HG03342 (cell line): Measurements from ENCODE around the gene MGMT.

Experiments used
- ATAC-seq: cut with Tn5 transposase; IDR thresholded peaks from one replicate; pipeline ENCODE4 v1.9.1; 2021; ENCODE audit warnings: mild to moderate bottlenecking, moderate library complexity; ENCODE audit not compliant: unreplicated experiment

The MGMT gene

GRCh38 chr10:129494176-129494575 lies 27.1 kb downstream of the MGMT start:
- ATAC-seq, result no peak

- no peak for ATAC-seq
Observed at GRCh38 chr10:129494740-129495139, 27.7 kb downstream of the MGMT start.

GRCh38 chr10:129495256-129495655 lies 28.2 kb downstream of the MGMT start:
- ATAC-seq, result no peak

DNA sequence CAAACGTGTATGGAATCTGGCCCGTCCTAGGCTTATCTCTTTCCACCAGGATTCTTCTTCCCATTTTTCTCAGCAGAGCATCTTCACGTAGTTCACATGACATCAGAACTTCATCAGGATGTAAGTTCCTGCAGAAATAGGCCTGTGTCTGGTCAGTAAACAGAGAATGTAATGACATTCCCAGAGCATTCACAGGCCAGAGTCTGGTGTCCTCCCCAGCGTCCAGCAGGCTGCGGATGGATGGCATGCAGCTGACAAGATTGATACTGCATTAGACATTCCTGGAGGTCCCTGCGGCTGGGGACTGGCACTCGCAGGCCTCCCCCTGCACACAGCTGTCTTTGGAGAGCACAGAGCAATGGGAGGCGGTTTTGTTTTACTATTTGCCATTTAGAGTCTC lies 28.7 kb downstream of the MGMT start:
- ATAC-seq, result no peak

DNA sequence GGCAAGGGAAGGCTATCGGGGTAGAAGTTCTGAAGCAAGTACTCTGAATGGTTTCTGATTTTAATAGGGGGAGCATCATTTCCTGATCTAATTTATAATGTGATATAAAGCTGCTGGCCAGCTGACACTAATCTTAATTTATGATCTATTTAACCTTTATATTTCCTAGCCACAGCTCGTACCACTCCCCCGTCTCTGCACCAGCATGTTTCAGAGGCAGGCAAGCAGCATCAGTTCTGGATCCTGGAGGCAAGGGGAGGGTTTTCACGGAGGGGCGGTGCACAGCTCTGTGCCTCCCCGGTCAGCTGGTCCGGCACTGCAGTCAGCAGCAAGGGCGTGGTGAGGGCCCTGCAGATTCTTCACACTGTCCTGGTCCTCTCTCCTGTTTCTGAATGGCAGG lies 30.0 kb downstream of the MGMT start:
- ATAC-seq, result no peak

DNA sequence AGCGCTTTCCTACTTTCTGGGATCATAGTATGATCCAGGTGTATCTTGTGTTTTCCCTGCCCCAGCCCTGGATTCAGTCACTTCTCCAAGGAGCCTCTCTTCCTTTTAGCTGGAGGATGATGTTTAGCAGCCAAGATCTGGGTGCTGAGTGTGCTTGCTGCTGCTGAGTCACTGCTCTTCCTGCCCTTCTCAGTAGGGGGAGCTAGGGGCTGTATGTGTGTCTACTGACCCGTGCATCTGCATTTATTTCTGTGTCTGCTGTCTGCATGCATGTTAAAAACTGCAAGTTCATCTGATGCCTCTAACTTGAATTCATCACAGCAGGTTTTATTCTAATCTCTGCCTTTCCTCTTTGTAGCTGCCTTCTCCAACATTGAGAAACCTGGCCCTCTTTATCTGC lies 31.6 kb downstream of the MGMT start:
- ATAC-seq, result no peak

DNA sequence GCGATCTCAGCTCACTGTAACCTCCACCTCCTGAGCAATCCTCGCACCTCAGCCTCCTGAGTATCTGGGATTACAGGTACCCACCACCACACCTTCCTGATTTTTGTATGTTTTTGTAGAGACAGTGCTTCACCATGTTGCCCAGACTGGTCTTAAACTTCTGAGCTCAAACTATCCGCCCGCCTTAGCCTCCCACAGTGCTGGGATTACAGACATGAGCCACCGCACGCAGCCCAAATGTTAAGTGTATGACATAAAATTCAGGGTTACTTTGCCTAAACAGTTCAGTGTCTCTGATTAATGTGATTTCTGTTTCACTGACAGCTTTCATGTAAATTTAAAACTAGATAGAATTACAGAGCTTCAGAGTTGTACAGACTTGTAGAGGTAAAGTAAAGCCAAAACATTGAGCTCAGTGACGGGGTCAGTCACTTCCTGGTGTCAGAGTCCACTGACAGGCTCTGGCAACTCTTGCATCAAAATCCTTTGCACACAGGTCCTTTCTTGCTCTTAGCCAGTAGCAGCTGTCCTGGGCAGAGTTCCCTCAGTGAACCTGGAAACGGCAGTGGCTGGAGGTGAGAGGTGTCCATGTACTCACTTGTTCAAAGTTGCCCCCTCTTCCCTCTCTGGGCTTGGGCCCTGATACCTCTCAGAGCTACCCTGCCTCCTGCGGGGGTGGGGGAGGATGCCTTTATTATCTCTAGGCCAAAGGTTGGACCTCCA lies 33.7 kb downstream of the MGMT start:
- ATAC-seq, result no peak

DNA sequence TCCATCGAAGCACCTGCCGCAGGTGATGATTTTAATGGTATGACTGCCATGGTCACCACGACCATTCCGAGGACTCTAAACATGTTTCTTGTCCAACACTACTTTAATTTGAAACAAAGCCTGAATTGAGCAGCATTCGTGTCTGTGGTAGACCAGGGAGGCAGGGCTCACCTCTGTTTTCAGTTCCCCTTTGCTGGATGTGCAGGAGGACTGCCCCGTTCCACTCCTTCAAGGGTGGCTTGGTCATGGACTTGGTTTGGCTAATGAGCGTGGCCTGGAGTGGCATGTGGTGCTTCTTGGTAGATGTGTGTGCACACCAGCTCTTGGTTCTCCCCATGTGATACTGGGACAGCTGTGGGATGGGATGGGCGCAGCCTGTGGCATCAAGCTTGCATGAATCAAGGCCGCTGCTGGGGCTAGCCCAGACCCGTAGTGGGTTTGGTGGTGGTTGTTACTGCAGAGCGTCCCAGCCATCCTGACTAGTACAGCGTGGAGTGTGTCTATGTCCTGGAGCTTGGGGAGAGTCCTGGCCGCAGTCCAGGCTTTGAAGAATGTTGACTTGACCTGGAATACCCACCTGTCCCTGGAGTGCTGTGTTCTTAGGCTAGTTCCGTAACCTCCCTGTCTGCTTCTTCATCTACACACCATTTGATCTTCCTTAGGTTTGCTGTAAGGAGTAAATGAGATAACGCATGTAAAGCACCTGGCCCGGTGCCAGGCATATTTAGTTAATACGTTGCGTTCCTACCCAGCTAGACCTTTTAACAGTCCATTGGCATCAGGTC lies 34.8 kb downstream of the MGMT start:
- ATAC-seq, result peak; percentile 99

GRCh38 chr10:129502448-129502847 lies 35.4 kb downstream of the MGMT start:
- ATAC-seq, result no peak

DNA sequence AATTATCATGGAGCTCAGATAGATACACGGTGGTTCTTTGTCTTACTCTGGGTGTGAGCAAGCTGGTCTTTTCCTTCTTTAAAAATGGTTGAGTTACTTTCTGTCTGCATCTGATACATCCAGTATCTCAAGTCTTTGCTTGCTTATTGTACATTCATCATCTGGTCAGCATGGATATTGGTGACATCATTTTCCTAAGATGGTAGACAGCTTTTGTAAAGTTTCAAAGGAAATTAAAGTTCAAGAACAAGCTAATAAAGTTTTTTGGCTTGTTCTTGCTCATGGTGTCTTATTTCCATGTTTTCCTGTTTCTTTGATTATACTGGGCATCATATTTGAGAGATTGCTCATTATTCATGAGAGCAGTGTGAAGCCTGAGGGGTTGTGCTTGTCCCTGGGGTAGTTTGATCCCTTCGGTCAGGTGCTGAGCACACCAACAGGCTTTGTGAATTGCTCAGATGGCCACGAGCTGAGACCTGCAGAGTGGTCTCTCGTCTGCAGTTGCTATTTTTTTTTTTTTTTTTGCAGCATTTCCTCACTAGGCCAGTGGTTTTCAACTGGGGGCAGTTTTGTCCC lies 38.5 kb downstream of the MGMT start:
- ATAC-seq, result no peak

DNA sequence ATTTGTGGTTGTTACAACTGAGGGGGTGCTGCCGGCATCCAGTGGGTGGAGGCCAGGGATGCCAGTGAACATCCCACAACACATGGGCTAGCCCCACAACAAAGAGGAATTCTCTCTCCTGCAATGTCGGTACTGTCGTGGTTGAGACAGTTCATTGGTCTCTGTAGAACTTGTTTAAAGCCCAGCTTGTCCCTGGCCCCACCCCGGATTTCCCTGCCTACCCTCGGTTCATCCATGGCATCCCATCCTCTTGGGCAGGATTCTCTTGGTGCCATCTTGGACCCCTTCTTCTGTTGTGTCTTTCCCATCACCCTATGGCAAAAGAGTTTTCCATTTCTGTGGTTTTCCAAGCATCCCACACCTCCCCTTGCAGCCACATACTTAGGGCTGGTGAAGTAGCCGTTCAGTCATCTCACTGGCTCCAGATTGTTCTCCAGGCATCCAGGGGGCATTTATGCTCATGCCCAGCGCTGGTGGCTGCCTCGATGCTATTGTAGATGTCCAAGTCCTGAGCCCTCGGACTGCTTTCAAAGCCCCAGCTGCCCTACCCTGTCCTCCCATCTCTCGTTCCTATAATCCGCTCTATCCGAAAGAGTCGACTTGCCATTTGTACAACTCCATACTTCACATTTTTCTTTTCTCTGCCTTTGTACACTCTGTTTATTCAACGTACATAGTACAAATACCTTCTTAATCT lies 39.2 kb downstream of the MGMT start:
- no peak for ATAC-seq

- ATAC-seq, result no peak
Observed at GRCh38 chr10:129507216-129507889, 40.3 kb downstream of the MGMT start.

DNA sequence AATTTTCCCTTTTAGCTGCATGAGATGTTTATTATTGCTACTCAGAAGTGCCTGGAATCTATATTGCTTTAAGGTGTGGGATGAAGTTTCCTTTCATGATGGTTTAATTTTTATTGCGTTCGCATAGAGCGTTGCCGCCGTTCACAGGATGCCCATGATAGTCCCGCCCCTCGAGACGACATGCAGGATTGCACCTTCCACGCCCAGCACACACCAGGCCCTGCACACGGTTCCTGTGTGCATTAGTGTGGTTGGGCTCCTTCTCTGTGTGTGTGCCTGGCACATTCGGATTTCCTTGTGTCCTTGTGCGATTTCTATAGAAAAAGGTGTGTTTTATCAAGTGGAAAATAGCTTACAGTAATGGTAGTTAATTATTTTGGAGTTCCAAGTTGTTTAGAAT lies 42.1 kb downstream of the MGMT start:
- no peak for ATAC-seq

- no peak for ATAC-seq
Observed at GRCh38 chr10:129509835-129510234, 42.8 kb downstream of the MGMT start.

DNA sequence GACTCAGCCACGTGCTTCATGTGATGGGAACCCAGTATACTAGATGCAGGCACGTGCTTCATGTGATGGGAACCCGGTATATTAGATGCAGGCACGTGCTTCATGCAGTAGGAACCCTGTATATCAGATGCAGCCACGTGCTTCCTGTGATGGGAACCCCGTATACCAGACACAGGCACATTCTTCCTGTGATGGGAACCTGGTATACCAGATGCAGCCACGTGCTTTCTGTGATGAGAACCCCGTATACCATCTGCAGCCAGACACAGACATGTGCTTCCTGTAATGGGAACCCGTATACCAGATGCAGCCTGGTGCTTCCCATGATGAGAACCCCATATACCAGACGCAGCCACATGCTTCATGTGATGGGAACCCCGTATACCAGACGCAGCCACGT lies 44.0 kb downstream of the MGMT start:
- ATAC-seq, result no peak

DNA sequence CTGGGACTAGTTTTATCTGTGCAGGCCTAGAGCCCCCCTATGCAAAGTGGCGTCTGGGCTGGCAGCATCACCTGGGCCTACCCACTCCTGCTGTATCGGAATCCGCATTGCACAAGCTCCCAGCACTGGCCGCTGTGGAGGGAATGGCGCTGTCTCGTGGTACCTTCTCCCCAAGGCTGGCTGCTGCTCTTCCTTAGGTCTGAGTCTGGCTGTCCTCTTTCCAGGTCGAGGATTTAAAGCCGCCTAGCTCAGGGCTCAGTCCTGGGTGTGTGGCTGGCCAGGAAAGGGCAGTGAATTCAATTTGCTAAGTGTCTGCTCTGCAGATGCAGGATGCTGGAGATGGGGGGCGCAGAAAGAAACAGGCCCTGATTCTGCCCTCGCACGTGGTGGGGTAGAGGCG lies 44.7 kb downstream of the MGMT start:
- no peak for ATAC-seq

DNA sequence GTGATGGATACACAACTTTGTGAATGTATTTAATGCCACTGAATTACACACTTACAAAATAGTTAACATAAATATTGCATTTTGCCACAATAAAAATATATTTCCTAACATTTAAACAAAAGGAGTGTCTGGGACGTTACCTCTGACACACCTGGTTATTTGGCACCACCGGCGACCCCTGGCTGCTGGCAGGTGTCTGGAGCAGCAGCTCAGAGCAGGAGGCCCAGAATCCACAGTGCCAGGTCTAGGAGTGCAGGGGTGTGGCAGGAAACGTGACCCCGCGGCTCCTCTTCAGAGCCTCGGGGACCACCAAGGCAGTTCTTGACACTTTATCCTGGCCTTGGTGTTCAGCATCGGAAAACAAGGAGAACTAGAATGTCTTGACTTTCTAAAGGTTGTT lies 46.3 kb downstream of the MGMT start:
- no peak for ATAC-seq

- ATAC-seq, result no peak
Observed at GRCh38 chr10:129514568-129515451, 47.8 kb downstream of the MGMT start.

DNA sequence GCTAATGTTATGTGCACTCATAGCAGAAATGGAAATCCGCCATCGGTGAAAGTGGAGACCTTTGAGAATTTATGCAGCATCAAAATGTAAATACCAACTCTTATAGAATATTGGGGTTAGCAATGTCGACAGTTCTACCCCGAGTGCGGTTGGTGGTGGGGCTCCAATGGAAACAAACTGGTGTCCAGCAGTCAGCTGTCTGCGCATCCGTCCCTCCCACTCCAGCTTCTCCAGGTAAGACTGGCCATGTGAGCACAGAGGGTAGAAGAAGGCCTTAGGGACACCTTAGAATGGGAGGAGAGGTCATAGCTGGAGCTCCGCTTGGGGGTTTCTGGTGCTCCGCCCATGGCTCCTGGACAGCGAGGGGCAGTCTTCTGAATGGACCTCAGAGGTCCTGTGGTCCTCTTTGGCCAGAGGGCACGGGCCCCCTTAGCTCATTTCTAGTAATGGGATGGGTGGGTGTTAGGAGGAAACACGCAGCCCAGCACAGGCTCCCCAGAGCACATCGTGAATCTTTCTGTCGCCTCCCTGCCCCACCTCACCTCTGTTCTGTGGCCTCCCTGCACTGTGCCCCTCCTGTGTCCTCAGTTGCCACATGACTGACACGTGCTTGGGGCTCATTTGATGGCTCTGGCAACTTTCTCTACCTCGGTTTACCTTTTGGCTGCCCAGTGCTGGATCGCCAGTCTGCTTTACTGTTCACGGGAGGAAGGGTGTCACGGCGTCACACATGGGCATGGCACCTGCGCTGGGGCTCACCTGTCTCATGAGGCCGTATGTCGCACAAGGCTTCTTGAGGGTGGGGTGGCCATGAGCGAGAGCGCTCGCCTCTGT lies 50.0 kb downstream of the MGMT start:
- ATAC-seq, result no peak
